DMS114 treated with DMSO at 0.1 percent for 48 hours (cell line): ENCODE measurements around the gene GSK3A.

ENCODE experiments used
- DNase-seq: peaks from one replicate; lab custom pipeline; 2025; ENCODE audit not compliant: unreplicated experiment; lab: John Stamatoyannopoulos, UW

Gene GSK3A

DNA sequence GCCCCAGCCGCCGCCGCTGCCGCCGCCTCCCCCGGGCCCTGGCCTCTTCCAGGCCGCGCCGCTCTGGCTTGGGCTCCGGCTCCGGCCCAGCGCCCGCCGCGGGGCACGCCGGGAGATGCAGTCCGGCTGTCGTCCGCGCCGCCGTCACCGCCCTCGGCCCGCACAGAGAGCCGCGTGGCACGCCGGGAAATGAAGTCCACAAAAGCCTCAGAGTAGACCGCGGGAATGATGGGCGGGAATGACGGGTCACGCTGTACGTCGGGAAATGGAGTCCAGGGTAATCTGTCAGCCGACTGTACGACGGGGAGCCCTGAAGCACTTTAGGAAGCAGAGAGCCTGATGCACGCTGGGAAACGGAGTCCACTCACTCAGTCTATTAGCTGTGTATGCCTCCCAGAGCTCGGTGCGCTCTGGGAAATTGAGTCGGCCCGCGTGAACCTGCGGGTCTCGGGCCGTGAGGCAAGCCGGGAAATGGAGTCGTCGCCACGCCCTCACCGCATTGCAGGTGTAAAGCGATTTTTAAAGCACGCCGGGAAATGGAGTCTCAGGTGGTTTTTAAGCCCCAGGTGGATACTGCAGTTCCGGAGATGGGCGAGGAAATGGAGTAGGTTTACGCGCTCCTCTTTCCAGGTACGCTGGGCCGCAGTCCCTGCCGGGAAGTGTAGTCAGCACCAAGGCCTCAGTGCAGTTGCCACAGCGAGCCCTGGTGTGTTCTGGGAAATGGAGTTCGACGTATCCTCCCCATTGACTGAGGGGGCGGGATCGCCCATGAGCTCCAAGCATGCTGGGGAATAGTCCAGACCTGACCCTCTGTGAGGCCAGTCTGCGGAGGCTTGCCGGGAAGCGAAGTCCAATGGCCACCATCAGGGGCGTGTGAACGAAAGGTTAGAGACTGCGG, at the start of gene GSK3A:
Gene GSK3A, minus strand, starts transcription at position 91 of the 898 bp plus-strand sequence. CDS start 137 bp downstream, outside the sequence.
- peak; percentile 98 for DNase-seq

DNA sequence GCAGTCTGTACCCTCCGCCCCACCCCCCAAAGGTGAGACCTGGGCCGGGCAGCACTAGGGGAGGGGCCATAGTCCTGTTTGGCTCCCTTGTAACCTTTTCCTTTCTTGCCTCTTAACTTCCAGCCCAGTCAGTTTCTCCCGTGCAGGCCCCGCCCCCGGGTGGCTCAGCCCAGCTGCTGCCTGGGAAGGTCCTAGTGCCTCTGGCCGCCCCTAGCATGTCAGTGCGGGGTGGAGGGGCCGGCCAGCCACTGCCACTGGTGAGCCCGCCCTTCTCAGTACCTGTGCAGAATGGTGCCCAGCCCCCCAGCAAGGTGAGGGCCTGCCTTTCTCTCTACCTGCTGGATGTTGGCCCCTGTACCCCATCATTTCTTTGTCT, 49.0 kb upstream of the GSK3A start:
- no peak for DNase-seq

DNA sequence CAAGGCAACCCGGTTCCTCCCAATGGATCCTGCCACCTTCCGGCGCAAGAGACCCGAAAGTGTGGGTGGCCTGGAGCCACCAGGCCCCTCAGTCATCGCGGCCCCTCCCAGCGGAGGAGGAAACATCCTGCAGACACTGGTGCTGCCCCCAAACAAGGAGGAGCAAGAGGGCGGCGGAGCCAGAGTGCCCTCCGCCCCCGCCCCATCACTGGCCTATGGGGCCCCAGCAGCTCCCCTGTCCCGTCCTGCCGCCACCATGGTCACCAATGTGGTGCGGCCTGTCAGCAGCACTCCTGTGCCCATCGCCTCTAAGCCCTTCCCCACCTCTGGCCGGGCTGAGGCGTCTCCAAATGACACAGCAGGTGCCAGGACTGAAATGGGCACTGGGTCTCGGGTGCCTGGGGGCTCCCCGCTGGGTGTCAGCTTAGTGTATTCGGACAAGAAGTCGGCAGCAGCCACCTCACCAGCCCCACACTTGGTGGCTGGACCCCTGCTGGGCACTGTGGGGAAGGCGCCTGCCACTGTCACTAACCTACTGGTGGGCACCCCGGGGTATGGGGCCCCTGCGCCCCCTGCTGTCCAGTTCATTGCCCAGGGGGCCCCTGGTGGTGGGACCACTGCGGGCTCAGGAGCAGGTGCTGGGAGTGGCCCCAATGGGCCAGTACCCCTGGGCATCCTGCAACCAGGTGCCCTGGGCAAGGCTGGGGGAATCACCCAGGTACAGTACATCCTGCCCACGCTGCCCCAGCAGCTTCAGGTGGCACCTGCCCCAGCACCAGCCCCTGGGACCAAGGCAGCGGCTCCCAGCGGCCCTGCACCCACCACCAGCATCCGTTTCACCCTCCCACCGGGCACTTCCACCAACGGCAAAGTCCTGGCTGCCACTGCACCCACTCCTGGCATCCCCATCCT, 48.4 kb upstream of the GSK3A start:
- DNase-seq = peak; percentile 56

DNA sequence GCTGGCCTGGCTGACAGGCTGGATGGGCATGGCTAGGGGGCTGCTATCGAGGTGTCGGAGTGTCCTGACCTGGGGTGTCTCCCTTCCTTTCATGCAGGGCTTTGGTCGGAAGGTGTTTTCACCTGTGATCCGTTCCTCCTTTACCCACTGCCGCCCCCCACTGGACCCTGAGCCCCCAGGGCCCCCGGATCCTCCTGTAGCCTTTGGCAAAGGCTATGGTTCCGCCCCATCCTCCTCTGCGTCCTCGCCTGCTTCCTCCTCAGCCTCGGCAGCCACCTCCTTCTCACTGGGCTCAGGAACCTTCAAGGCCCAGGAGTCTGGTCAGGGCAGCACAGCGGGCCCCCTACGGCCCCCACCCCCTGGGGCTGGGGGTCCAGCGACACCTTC, 47.7 kb upstream of the GSK3A start:
- DNase-seq = no peak

DNA sequence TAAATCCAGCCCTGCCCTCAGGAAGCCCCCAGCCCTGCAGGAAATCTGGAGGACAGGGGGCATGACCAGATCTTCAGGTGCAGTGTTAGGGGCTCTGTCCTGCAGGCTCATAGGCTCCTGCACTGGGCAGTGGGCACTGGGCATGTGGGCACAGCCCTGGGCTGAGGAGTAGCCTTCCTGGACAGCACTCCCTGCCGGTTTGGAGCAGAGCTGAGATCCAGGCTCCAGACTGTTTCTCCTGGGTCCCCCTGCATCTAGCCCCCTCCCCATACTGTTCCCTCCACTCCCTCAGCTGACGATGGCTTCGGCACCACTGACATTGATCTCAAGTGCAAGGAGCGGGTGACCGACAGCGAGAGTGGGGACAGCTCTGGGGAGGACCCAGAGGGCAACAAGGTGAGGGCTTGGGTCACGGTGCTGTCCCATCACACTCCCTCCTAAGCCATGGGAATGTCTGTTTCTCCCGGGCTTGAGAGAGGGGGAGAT, 47.2 kb upstream of the GSK3A start:
- DNase-seq = no peak

DNA sequence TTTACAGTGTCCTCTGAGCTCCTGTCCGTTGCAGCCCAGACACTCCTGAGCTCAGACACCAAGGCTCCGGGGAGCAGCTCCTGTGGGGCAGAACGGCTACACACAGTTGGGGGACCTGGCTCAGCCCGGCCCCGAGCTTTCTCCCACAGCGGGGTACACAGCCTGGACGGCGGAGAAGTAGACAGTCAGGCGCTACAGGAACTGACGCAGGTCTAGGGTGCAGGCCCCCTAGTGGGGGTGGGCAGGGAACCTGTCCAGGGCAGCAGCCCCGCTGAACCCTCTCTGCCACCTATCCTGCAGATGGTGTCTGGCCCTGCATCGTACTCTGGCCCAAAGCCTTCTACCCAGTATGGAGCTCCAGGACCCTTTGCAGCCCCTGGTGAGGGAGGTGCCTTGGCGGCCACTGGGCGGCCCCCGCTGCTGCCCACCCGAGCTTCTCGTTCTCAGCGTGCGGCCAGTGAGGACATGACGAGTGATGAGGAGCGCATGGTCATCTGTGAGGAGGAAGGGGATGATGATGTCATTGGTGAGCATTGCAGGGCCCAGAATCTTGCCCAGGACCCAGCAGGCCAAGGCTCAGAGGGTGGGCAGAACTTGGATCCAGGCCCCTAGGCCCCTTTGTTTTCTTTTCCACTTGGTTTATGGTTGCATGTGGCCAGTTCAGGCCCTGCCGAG, 46.6 kb upstream of the GSK3A start:
- no peak for DNase-seq

DNA sequence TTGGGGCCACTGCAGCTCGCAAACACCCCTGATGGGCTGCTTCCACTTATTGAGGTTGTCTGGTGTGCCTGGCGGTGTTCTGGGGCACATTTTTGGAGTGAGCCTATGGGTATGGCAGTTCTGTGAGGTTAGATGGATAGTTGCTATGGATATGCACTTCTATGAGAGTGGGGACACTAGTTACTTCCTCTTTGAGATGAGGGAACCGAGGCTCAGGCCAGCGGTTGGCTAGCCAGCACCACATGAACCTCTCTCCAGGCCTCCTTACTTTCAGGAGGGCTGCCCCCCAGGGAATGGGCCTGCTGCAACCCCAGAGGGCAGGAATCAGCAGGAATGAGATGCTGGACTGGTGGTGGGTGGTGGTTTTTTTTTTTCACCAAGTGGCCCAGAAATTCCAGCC, 46.0 kb upstream of the GSK3A start:
- DNase-seq = no peak

DNA sequence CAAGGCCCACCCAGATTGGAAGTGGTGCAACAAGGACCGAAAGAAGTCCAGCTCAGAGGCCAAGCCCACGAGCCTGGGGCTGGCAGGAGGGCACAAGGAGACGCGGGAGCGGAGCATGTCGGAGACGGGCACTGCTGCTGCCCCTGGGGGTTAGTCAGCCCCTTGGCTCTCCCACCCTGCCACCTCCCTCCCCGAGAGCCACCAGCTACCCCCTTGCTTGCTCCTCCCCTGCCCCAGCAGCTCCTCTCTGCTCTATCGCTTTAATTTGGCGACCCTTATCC, 45.4 kb upstream of the GSK3A start:
- no peak for DNase-seq

DNA sequence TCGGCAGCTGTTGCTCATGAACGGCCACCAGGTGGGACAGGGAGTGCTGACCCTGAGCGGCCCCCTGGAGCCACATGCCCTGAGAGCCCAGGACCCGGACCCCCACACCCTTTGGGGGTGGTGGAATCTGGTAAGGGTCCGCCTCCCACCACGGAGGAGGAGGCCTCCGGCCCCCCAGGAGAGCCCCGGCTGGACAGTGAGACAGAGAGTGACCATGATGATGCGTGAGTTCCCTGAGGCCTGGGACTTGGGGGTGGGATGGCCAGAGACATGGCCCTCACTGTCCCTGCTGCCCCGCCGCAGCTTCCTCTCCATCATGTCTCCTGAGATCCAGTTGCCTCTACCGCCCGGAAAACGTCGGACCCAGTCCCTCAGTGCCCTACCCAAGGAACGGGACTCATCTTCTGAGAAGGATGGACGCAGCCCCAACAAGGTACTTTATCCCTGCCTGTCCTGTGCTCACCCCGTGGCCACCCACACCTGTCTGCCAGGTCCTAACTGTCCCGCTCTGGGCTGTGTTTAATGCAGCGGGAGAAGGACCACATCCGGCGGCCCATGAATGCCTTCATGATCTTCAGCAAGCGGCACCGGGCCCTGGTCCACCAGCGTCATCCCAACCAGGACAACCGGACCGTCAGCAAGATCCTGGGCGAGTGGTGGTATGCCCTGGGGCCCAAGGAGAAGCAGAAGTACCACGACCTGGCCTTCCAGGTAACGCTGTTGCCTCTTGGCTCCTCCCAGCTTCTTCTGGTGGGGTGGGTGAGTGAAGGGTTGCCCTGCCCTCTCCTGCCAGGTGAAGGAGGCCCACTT, 44.8 kb upstream of the GSK3A start:
- DNase-seq = no peak

DNA sequence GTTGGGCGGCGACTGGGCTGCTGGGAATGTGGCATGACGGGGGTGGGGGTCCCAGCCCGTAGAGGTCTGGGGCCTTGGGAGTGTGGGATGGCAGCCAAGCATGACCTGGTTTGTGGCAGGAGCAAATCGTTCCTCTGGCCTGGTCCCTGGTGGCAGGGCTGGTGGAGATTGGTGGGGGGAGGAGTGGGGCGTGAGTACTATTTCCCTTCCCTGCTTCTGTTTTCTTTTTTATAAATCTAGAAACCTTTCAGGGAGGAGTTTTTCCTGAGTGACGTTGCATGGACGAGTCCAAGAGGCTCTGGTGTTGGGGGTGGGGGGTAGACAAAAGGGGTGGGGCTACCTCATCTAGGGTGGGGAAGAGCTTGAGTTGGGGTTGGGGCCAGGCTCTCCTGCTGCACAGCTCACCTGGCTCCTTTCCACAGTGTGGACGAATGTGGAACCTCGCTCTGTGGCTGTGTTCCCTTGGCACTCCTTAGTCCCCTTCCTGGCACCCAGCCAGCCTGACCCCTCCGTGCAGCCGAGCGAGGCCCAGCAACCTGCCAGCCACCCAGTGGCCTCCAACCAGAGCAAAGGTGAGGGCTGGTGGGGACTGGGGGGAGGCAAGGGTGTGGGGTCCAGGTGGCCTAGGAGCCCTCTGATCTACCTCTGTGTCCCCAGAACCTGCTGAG, 44.1 kb upstream of the GSK3A start:
- DNase-seq = no peak

DNA sequence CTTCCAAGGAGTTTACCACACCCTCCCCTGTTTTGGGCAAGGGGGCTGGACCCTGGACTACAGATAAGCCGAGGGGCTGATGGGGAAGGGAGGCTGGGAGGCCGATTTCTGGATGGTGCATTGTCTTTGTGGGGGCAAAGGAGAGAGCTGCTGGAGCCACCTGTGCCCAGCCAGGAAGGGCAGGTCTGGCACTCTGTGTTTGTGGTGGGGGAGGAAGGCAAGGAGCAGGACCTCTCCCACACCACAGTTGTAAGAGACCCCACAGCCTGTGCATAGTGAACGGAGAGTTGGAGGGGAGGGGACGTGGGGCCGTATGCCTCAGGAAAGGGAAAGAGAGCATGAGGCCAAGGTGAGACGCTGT, 43.6 kb upstream of the GSK3A start:
- no peak for DNase-seq

DNA sequence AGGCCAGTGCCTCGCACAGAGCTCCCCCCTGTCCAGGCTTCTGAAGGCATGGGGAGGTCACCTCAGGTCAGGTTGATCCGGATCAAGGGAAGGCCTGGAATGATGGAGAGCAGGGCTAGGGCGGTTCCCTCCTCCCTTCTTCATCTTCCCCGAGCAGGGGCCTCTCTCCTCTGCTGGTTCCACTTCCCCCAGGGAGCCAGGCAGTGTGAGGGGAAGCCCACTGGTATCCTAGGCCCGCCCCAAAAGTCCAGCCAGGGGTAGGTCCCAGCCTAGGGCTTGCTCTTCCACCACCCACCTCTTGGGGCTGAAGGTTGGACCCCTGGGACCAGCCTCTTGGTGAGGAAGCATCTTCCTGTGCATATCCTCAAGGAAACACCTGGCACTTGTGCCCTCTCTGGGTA, 43.1 kb upstream of the GSK3A start:
- DNase-seq = no peak

DNA sequence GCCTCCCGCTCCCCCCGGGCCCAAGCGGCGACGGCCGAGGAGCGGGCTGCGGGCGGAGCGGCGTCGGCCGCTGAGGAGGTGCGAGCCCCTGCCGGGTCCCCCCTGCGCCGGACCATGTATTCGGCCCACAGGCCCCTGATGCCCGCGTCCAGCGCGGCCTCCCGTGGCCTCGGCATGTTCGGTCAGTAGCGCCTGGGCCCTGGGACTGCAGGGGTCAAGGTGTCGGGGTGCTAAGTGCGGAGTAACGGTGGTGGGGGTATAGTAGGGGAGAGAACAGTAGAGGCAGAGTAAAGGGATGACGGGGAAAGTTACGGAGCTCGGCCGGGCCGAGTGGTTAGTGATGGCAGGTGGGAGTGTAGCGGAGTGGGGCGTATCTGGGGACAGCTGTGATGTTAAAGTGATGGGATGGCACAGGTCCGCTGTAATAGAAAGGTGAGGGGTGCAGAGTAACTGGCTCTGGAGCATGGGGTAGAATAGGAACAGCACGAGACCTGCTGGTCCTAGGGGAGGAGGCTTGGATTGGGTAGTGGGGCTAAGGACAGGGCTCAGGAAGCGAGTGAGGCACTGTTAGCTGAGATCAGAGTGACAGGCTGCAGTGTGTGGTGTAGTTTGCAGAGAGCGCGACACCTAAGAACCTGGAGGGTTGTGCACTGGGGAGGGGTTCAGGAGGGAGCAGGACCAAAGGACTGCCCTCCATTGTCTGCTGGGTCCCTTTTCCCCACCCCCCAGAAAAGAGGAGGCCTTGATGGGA, 42.4 kb upstream of the GSK3A start:
- no peak for DNase-seq

DNA sequence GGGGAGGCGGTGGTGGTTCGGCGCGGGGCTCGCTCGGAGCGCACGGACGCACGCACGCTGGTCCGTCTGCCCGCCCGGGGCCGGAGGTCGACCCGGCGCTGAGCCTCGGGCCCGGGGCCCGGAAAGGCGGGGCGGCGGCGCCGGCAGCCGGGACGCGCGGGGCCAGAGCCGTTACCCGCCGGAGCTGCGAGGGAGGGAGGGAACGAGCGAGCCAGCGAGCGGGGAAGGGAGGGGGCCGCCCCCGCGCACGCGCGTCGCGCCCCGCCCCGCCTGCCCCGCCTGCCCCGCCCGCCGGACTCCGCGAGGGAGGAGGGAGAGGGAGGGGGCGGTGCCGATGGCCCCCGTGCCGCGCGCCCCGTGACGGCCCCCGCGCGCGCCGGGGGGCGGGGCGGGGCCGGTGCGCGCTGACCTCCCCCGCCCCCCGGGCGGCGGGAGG, 41.7 kb upstream of the GSK3A start:
- peak; percentile 29 for DNase-seq

DNA sequence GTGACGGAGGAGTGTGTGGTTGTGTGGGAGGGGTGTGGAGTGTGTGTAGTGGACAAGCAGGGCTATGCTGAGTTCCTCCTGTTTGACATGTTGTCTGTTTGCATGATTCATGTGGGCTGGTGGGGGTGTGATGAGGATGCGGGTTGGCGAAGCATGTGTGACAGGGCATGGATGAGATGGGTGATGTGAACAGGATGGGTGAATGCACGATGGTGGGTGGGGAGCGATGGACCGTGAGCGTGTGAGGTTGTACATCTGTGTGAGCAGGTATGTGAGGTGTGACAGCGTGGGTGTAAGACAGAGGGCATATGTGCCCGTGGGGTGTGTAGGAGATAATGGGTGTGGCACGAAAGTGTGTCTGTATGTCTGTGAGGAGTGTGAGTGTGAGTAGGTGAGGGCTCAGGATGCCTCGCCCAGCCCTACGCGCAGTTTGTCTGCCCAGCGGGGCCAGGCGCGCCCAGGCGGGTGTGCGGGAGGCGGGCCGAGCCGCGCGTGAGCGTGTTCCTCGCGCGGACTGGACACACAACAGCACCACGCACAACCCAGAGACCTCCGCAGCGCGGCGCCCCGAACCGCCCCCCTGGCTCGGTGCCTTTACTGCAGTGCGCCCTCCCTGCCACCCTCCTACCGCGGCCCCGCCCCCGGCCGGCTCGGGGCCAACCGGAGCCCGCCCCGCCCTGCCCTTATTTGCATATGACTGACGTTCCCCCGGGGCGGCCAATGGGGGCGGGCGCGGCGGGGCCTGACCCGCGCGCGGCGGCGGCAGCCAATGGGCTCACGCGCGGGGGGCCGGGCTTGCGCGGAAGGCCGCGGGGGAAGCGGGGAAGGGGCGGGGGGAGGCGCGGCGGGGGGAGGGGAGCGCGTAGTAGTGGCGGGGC, 41.0 kb upstream of the GSK3A start:
- peak; percentile 84 for DNase-seq

DNA sequence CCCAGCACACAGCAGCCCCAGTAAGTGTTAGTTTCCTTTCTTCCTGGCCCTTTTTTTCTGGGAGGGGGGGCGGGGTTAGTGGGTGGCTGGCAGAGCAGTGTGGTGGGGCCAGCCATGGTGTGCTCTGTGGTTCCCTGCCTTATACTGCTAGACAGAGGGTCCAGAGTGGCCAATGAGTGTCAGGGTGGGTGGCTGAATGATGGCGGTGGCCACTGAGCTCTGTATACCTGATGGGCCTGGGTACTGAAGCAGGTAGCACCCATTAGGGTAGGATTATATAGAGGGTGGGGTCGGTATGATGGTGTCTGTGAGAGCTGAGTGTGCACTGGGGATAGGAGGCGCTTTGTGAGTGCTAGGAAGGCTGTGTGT, 40.4 kb upstream of the GSK3A start:
- no peak for DNase-seq

DNA sequence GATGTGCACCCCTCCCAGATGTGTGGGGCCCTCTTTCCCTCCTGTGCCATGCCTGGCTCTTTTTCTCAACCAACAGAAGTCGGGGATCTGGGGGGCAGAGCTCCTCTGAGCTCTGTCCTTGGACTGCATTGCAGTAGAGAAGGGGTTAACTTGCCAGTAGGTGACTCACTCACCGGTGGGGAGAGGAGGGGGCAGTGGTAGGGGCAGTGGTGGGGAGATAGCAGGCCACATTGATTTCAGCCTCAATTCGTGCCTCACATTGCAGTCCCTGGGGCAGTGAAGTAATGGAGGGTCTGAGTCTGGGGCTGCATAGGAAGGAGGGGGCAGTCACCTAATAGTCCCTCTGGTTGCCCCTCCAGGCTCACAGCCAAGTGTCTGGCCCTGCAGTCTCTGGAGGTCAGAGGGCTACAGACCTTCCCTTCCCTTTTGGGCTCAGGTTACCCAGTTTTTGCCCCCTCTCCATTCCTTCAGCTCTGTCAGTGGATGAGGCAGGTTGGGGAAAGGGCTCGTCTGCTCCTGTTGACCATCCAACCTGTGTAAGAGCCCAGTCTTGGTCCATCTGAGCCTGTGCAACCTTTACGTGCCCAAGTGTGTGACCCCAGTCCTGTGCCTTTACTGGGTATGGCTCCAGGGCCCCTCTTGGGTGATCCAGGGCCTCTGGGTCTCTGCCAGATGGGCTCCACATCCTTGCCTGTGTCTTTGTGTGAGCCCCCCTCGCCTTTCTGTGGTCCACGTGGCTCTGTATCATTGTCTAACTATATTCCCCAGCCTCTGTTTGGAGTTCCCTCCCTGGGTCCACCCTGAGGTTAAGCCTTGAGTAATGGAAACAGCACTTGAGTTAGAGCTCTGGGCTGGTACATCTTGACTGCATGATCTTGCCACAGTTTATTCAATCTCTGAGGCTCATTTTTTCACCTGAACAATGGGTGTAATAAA, 39.7 kb upstream of the GSK3A start:
- DNase-seq = no peak
